Activated T-cell treated with anti-CD3 and anti-CD28 coated beads for 1 hour (primary cell): ENCODE data around the gene RASGRF1.
"Not testable (repeated sequence)": the region's sequence is repeated elsewhere in the genome, so short reads cannot be mapped to it uniquely, and the experiment has no call there.

Source experiments
- DNase-seq: peaks from one replicate; pipeline ENCODE4 v3.0.0-alpha.2; 2020; ENCODE audit warnings: low read depth

The RASGRF1 gene

GRCh38 chr15:79008659-79009058 lies 81.9 kb downstream of the RASGRF1 start:
- no peak for DNase-seq

GRCh38 chr15:79007066-79007465 lies 83.5 kb downstream of the RASGRF1 start:
- DNase-seq, result no peak

GRCh38 chr15:79006071-79006470 lies 84.5 kb downstream of the RASGRF1 start:
- no peak for DNase-seq

- DNase-seq, result no peak
Measured at GRCh38 chr15:79004336-79004735, 86.2 kb downstream of the RASGRF1 start.

GRCh38 chr15:79003896-79004295 lies 86.7 kb downstream of the RASGRF1 start:
- no peak for DNase-seq

- no peak for DNase-seq
Measured at GRCh38 chr15:79003301-79003700, 87.3 kb downstream of the RASGRF1 start.

GRCh38 chr15:79002581-79002980 lies 88.0 kb downstream of the RASGRF1 start:
- DNase-seq, result no peak

- no peak for DNase-seq
Measured at GRCh38 chr15:78999636-79000035, 90.9 kb downstream of the RASGRF1 start.

GRCh38 chr15:78998526-78998925 lies 92.1 kb downstream of the RASGRF1 start:
- DNase-seq, result no peak

- no peak for DNase-seq
Measured at GRCh38 chr15:78997981-78998499, 92.5 kb downstream of the RASGRF1 start.

- DNase-seq, result no peak
Measured at GRCh38 chr15:78996894-78997275, 93.7 kb downstream of the RASGRF1 start.

GRCh38 chr15:78995921-78996893 lies 94.4 kb downstream of the RASGRF1 start:
- DNase-seq, result no peak

- DNase-seq, result not testable (repeated sequence)
Measured at GRCh38 chr15:78995161-78995560, 95.4 kb downstream of the RASGRF1 start.

GRCh38 chr15:78993931-78994530 lies 96.5 kb downstream of the RASGRF1 start:
- no peak for DNase-seq

- DNase-seq, result no peak
Measured at GRCh38 chr15:78993257-78993930, 97.2 kb downstream of the RASGRF1 start.

- DNase-seq, result no peak
Measured at GRCh38 chr15:78992416-78993256, 97.9 kb downstream of the RASGRF1 start.

GRCh38 chr15:78991879-78992278 lies 98.7 kb downstream of the RASGRF1 start:
- DNase-seq, result no peak

GRCh38 chr15:78991476-78991875 lies 99.1 kb downstream of the RASGRF1 start:
- no peak for DNase-seq

GRCh38 chr15:78990278-78990677 lies 100.3 kb downstream of the RASGRF1 start:
- no peak for DNase-seq

GRCh38 chr15:78989701-78990240 lies 100.8 kb downstream of the RASGRF1 start:
- DNase-seq, result no peak

GRCh38 chr15:78988361-78988911 lies 102.1 kb downstream of the RASGRF1 start:
- no peak for DNase-seq
